ENCODE results near the gene TMEM131L.
"Not testable (repeated sequence)": the region's sequence is repeated elsewhere in the genome, so short reads cannot be mapped to it uniquely, and the experiment has no call there.

Gene TMEM131L, protein sequence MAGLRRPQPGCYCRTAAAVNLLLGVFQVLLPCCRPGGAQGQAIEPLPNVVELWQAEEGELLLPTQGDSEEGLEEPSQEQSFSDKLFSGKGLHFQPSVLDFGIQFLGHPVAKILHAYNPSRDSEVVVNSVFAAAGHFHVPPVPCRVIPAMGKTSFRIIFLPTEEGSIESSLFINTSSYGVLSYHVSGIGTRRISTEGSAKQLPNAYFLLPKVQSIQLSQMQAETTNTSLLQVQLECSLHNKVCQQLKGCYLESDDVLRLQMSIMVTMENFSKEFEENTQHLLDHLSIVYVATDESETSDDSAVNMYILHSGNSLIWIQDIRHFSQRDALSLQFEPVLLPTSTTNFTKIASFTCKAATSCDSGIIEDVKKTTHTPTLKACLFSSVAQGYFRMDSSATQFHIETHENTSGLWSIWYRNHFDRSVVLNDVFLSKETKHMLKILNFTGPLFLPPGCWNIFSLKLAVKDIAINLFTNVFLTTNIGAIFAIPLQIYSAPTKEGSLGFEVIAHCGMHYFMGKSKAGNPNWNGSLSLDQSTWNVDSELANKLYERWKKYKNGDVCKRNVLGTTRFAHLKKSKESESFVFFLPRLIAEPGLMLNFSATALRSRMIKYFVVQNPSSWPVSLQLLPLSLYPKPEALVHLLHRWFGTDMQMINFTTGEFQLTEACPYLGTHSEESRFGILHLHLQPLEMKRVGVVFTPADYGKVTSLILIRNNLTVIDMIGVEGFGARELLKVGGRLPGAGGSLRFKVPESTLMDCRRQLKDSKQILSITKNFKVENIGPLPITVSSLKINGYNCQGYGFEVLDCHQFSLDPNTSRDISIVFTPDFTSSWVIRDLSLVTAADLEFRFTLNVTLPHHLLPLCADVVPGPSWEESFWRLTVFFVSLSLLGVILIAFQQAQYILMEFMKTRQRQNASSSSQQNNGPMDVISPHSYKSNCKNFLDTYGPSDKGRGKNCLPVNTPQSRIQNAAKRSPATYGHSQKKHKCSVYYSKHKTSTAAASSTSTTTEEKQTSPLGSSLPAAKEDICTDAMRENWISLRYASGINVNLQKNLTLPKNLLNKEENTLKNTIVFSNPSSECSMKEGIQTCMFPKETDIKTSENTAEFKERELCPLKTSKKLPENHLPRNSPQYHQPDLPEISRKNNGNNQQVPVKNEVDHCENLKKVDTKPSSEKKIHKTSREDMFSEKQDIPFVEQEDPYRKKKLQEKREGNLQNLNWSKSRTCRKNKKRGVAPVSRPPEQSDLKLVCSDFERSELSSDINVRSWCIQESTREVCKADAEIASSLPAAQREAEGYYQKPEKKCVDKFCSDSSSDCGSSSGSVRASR (N-terminal part only)

DNA sequence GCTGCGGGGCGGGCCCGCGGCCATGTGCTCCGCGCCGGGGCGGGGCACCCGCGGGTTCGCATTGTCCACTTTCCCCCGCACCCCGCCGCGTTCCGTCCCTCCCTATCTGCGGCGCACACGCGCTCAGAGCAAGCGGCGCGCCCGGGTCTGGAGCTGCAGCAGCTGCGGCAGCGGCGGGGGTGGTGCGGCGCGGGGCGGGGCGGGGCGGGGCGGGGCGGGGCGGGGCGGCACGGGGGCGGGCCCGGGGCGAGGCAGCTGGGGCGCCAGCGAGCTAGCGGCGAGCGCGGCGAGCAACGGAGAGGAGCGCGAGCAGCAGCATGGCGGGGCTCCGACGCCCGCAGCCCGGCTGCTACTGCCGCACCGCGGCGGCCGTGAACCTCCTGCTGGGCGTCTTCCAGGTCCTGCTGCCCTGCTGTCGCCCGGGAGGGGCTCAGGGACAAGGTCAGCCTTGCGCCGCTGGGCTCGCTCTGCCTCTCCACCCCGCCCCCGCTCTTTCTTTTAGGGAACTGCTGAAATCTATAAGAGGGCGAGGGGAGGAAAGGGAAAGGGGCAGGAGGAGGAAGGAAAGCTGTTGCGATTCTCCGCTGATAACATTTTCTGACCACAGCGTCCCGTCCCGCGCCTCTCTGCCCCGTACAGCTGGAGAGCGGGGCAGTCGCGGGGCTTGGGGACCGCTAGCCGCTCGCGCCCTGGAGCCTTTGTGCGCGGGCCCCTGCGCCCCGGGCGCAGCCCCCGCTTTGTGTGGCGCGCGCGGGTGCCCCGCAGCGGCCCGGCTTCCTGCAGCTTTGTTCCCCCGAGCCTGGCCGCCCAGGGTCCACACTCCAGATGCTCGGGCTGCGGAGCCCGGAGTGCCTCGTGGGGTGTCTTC, at the start of gene TMEM131L:
TSS of gene TMEM131L (plus strand) at position 280 of the 868 bp plus-strand sequence. CDS start at position 318, 38 bp downstream.
- peak; percentile 73 for DNase-seq (ENCODE audit: low spot score)

DNA sequence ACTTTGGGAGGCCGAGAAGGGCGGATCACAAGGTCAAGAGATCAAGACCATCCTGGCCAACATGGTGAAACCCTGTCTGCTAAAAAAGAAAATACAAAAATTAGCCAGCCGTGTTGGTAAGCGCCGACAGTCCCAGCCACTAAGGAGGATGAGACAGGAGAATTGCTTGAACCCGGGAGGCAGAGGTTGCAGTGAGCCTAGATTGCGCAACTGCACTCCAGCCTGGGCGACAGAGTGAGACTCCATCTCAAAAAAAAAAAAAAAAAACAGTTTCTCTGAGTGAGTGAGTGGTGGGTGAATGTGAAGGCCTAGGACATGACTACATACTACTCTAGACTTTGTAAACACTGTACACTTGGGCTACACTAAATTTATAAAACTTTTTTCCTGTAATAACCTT, 49.7 kb upstream of the TMEM131L start:
- not testable (repeated sequence) for DNase-seq (ENCODE audit: low spot score)

DNA sequence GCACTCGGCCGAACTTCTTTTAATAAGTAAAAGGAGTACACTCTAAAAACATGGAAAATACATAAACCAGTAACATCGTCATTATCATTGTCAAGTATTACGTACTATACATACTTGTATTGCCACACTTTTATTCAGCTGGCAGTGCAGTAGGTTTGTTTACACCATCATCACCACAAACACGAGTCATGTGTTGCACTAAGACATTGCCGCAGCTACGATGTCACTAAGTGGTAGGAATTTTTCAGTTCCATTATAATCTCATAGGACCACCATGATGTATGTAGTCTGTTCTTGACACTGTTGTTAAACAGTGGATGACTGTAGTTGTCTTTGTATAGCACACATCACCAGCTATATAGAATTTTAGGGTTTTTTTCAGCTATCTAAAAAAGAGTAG, 48.0 kb upstream of the TMEM131L start:
- no peak for DNase-seq (ENCODE audit: low spot score)

DNA sequence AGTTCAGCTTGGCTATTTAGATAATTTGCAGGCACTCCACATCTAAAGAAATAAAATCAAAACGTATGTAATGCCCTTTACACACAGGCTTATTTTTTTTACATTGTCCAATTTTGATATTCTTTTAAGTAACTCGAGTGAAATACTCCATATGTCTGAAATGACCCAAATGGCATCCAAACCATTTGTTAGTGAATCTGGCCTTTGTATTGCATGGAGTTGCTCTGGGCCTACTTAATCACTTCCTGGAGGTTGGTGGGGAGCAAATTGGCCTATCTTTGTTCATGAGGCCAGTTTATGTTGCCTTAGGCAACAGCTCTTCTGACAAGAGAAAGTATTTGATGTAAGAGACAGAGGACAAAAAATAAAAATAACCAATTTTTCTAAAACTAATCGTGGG, 47.6 kb upstream of the TMEM131L start:
- DNase-seq (ENCODE audit: low spot score) = no peak

DNA sequence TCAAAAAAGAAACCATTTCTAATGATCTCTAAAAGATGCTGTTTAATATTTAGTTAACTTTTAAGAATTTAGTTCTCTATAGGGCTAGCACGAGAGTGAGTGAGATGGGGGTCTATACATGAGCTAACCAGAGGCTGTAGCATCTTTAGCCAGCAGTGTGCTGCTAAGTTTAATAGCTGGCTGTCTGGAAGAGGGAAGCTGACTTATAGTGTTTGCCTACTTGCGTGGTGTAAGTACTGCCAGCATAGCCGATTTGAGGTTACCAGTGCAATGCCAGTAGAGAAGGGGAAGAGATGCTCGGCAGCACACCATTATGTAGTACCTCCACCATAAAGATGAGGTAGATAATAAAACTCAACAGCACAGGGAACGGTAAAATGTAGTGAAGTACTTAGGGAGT, 47.1 kb upstream of the TMEM131L start:
- no peak for DNase-seq (ENCODE audit: low spot score)

DNA sequence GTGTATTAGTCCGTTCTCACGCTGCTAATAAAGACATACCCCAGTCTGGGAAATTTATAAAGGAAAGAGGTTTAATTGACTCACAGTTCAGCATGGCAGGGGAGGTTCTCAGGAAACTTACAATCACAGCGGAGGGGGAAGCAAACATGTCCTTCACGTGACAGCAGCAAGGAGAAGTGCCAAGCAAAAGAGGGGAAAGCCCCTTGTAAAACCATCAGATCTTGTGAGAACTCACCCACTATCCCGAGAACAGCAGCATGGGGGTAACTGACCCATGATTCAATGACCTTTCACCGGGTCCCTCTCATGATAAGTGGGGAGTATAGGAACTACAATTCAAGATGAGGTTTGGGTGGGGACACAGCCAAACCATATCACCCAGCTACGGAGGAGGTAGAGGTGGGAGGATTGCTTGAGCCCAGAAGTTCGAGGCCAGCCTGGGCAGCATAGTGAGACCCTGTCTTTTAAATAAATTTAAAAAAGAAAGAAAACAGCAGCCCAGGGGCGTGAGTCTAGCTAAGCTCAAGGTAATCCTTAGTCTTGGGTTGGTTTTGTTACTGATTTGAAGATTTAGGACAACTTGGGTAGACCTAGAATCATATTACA, 46.4 kb upstream of the TMEM131L start:
- DNase-seq (ENCODE audit: low spot score) = no peak

DNA sequence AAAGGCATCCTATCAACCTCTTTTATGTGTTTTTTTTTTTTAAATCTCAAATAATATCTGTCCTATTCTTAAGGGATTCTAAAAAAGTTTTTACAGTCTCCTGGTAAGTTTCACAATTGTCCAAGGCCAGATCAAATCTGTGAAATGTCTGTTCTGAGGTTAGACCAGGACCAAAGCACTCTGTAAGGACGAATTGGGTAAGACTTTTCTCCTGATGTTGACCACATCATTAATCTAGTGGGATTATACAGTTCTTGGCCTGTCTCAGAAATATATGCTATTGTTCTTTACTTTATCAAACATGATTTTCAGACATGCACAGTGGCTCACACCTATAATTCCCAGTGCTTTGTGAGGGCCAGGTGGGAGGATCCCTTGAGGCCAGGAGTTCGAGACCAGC, 45.8 kb upstream of the TMEM131L start:
- DNase-seq (ENCODE audit: low spot score) = no peak

DNA sequence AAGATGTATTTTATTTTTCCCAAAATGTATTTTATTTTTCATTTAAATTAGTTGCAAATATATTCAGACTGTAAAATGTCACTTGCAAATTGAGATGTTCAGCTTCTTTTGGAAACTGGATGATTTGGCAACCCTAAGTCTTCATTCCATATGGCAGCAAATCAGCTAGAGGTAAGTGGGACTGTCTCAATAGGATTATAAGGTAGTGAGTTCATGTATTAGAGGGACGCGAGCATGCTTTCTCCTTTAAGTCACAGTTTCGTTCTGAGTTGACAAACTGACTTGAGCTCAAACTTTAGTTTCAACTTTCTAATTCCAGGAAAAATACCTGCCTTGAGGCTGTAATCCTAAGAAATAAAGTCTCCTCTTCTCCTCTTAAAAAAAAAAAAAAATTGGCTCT, 44.2 kb upstream of the TMEM131L start:
- no peak for DNase-seq (ENCODE audit: low spot score)

DNA sequence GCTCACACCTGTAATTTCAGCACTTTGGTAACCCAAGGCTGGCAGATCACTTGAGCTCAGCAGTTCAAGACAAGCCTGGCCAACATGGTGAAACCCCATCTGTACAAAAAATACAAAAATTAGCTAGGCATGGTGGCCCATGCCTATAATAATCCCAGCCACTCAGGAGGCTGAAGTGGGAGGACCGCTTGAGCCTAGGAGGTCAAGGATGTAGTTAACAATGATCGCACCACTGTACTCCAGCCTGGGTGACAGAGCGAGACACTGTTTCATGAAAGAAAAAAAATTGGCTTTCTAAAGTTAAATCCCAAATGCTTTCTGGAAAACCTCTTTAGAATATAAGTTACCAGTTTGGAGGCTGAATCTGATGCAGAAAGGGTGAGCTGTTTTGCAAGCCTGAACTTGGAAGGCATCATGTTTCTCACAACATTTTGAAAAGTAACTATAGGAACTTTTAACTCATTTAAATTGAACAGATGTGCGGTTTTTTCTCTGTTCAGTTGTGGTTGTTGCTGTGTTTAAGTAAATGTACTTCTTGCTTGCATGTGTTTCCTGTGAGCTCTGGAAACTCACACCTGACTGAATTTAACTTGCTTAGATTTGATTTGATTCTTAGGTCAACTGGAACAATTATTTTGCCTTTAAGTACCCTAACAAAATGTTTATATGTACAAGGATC, 39.8 kb upstream of the TMEM131L start:
- no peak for DNase-seq (ENCODE audit: low spot score)

DNA sequence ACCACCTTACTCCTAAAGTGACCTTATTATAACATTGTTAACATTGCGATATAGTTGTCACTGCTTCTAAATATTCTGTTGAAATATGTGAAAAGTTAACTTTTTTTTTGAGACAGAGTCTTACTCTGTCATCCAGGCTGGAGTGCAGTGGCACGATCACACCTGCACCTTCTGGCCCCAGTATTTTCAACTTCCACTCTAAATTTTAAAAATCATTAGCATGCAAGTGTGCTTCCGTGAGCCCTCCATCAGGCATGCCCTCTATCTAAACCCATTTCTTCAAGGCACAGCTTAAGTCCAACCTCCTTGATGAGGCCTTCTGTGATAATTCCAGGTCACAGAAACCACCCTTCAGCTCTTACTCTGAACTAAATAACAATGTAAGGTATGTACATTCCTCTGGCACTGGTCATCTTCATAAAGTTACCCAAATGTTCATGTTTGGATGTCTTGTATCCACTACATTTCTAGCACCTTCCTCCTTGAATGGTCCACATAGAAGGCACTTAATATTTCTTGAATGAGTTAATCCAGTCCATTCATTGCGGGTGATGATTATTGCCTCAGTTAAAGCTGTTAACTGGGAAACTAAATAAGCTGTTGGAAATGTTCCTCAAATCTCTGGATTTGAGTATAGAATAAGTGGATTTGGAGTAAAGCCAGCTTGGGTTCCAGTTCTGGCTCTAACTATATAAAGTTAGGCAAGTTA, 38.6 kb upstream of the TMEM131L start:
- no peak for DNase-seq (ENCODE audit: low spot score)

DNA sequence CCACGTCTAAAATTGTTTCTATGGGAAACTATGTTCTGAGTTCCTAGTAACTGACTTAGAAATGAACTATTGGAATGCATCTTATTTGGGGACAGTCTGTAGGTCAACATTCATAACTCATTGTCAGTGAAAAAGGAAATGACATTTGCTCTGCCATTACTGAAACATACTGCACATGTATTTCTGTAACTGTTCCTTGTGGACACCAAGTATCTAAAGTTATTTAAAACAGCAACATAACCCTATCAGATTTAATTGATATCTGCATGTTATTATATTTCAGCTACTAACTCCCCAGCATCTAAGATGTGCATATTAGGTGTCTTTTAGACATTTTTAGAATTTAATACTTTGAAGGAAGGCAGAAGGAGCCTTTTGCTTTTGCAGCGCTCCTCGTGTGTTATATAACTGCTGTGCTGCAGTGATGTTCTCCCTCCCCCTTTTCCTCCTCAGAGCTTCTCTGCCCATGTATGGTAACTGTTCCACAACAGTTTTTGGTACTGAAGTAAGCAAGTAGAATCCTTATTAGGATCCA, 37.2 kb upstream of the TMEM131L start:
- no peak for DNase-seq (ENCODE audit: low spot score)

DNA sequence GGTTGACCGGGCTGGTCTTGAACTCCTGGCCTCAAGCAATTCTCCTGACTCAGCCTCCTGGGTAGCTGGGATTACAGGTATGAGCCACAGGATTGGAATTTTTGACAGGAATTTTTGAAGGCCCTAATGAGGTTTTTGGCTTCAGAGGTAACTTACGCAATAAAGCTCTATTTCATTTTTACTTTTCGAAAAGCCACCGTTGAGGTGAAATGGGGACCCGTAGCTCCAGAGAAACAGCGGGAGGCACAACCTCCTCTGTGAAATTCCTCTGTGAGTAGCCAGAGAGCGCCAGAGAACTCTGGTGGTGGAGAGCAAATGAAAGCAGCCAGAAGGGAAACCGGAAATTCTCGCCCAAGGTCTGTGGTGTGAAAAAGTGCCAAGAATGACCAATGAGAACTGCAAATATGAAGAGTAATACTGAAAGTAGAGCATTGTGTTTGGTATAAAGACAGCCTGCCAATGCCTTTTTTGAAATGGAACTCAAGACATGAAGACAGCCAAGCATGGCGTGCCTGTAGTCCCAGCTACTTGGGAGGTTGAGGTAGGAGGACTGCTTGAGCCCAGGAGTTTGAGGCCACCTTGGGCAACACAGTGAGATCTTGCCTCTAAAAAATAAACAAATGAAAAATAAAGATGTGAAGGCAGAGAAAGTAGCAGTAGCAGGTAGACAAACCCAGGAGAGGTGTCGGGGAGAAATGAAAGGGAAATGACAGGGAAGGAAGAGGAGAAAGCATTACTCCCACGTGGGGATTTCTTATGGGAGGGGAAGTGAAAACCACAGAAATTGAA, 33.0 kb upstream of the TMEM131L start:
- DNase-seq (ENCODE audit: low spot score) = no peak

DNA sequence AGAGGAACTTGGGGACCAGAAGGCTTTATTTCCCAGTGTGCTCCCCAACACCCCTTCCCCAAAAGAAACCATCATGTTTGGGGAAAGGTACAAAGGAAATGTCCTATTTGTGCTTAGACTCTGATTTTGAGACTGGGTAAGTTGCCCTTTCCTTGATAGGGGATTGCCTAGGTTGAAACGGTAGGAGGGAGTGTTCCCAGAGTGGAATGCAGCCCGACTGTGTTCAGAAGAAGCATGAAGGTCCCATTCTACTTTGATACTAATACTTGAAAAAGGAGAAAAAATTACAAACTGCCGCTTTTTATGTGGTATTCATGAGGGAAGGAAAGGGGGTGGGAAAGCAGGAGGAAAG, 32.4 kb upstream of the TMEM131L start:
- no peak for DNase-seq (ENCODE audit: low spot score)

DNA sequence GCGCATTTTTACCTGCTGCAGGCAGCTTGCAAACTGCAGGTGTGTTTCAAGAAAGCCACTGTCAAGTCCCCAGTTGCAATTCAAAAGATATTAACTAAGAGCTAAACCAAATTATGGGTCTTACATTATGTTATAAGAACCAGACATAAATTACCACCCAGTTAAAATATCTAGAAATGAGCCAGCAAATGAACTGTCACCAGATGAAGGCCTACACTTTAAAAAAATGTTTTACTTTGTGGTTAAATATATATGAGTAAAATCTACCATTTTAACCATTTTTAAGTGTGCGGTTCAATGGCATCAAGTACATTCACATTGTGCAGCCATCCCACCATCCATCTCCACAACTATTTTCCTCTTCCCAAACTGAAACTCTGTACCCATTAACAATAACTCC, 32.0 kb upstream of the TMEM131L start:
- DNase-seq (ENCODE audit: low spot score) = no peak

DNA sequence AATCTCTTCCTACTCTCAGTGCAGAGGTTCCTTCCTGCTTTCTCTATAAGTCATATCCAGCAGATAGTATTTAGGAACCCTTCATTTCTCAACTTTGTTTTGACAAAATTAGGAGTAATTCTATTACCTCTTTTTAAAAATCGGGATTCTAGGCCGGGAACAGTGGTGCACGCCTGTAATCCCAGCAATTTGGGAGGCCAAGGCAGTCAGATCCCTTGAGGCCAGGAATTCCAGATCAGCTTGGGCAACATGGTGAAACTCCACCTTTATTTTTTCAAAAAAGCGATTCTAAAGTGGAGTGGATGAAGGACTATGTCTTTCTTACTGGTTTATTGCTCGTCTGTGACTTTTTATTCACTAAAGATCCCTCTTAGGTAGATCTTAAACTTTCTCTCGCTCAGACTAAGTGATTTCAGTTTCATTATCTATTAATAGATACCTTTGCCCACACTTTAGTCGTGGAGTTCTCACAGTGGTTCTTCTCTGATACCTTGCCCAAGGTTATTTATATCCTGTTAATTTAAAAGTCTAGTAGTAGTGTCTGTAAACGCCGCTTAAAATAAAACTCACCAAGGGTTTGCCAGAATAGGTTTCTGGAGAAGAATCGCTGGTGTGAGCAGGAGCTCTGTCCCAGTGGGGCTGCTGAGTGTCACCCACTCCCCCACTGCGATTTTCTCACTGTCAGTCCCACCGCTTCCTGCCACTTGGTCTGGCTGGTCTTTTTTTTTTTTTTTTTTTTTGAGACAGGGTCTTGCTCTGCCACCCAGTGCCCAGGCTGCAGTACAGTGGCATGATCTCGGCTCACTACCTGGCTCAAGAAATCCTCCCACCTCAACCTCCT, 27.0 kb upstream of the TMEM131L start:
- no peak for DNase-seq (ENCODE audit: low spot score)

DNA sequence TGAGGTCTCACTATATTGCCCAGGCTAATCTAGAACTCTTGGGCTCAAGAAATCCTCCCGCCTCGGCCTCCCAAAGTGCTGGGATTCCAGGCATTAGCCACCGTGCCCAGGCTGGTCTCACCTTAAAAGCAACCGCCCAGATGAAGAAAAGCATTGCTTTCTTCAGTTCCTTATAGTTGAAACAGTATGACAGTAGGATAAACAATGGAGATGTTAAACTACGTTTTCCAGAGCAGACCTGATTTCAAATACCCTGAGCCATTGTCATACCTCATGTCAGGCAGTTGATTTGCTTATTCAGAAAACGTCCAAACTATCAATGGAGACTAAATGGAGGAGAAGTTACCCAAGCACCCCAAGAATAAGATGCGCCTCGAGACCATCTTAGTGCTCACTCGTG, 26.3 kb upstream of the TMEM131L start:
- no peak for DNase-seq (ENCODE audit: low spot score)

DNA sequence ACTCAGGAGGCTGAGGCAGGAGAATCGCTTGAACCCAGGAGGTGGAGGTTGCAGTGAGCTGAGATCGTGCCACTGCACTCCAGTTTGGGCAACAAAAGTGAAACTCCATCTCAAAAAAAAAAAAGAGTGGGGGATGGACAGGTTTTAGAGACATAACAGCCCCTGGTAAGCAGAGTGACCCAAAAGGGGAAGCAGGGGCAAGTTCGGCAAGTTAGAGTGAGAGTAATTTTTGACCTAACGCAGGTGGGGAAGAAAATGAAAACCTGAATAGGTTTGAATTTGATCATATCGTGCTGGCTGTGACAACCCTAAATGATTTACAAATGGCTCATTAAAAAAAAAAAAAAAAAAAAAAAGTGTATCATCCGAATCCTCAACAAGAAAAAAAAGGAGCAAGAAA, 25.7 kb upstream of the TMEM131L start:
- no peak for DNase-seq (ENCODE audit: low spot score)

Measured in hepatic stellate cell (primary cell).